ENCODE results near the gene SFXN1. TPM values are rescaled to one million over a fixed set of nuclear protein-coding genes. Genes with fewer than 3 reads are reported as not detected.

Gene SFXN1
- total and polyA plus RNA-seq, 9 of the 15 experiments (the other 6 are each of a cell fraction or from before 2014, with no cell fraction given), result 31.8 to 261 (median 113) TPM

DNA sequence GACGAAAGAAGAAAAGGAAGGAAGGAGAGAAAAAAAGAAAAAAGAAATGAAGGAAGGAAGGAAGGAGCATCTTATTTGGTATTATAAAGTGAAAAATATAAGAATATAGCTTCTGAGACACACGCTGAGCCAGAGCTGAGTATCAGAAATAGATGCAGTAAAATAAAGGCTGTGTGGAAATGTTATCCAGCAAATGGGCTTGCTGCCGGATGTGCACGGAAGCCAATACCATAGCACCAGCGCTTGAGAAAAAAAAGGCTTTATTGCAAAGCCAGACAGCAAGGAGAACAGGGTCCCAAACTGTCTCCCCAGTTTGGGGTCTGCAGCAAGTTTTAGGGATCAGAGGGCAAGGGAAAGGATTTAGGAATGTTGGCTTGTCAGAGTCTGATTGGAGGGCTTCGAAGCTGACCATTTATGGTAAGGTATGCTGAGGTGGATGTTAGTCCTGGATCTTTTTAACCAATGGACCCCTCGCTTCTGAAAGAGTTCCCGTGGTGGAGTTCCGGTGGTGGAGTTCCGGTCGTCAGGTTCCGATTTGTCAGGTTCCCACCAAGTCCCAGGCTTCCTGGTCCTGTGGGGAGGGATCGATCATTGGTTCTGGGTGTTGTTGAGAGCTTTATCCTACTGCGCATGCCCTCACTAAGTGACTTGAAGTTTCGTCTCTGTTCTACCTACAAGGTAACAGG, 70.4 kb downstream of the SFXN1 start:
- Histone ChIP-seq H3K36me3 (ENCODE audit: control insufficient read depth, insufficient read depth, low read length) (no peaks in the 10 kb centered on the region), H3K9me3 (replicated peaks; ENCODE audit: control insufficient read depth, insufficient read depth, low read depth, low read length) (no peaks in the 10 kb centered on the region), H3K79me2 (ENCODE audit: control insufficient read depth, insufficient read depth, low read length) (no peaks in the 10 kb centered on the region), H2AFZ (ENCODE audit: low read depth, low read length) (no peak overlapping the region), H3K9ac (ENCODE audit: insufficient read depth in 1 of 2, low read depth in 2 of 2, low read length in 2 of 2) (no peak overlapping the region), H3K27me3 (ENCODE audit: control insufficient read depth in 2 of 2, insufficient read depth in 2 of 2, low read length in 2 of 2) (peaks cover 22 to 47% of the 10 kb centered on the region in 2 experiments), H3K4me1 (replicated peaks in 1 of 2; ENCODE audit: control insufficient read depth in 2 of 2, insufficient read depth in 2 of 2, low read length in 2 of 2) (peaks cover 0 to 7% of the 10 kb centered on the region in 2 experiments; a peak in 2 of 5 replicates), H4K20me1 (replicated peaks; ENCODE audit: control insufficient read depth, insufficient read depth, low read length) (peaks cover 10% of the 10 kb centered on the region; the same call in 1 of the 2 replicates), H3K9me1 (ENCODE audit: control insufficient read depth, insufficient read depth, low read length) (no peaks in the 10 kb centered on the region), H3K4me2 (ENCODE audit: insufficient read depth, low read length) (no peak overlapping the region), H3K27ac (ENCODE audit: extremely low read depth, low read depth, low read length) (no peak overlapping the region), H3K4me3 (no peak overlapping the region)
- ChIA-PET POLR2A (interaction anchor here (0.6 to 1.2 kb wide), 2 partner anchors 10 to 20 kb away, joined by 4 read pairs; no protein-coding TSS in a partner anchor), CTCF (ENCODE audit: low intra/inter-chr PET ratio) (no interaction called here)
- in situ Hi-C loops (cut with MboI), result no loop called here
- TF ChIP-seq RBBP5 (IDR thresholded peaks at IDR 0.05; ENCODE audit: borderline replicate concordance, insufficient read depth, low read length, poor library complexity, severe bottlenecking) (no peak), NUFIP1 (IDR thresholded peaks at IDR 0.05; ENCODE audit: partially characterized antibody) (no peak), RBFOX2 (IDR thresholded peaks at IDR 0.05; ENCODE audit: low read depth, low read length) (no peak), ZC3H4 (CRISPR knock-in tag; IDR thresholded peaks at IDR 0.05; ENCODE audit: borderline replicate concordance) (no peak), MCM2 (IDR thresholded peaks at IDR 0.05; ENCODE audit: low read depth) (no peak), HMGN3 (IDR thresholded peaks at IDR 0.05; ENCODE audit: borderline replicate concordance, extremely low read depth, insufficient read length, low read depth, low read length) (no peak), IRF2 (CRISPR knock-in tag; IDR thresholded peaks at IDR 0.05) (no peak), BRF1 (IDR thresholded peaks at IDR 0.05; ENCODE audit: borderline replicate concordance, extremely low read depth, insufficient read length) (no peak), BRCA1 (IDR thresholded peaks at IDR 0.05) (no peak), BRCA1 (CRISPR knock-in tag; IDR thresholded peaks at IDR 0.05) (no peak), ESRRA (IDR thresholded peaks at IDR 0.05; ENCODE audit: borderline replicate concordance, low read depth) (no peak), ZNF282 (CRISPR knock-in tag; IDR thresholded peaks at IDR 0.05) (no peak), KHSRP (IDR thresholded peaks at IDR 0.05) (no peak), TRIM24 (IDR thresholded peaks at IDR 0.05) (no peak), LEF1 (IDR thresholded peaks at IDR 0.05) (no peak), KDM5B (IDR thresholded peaks at IDR 0.05; ENCODE audit: insufficient replicate concordance, low read depth, low read length) (no peak)
- TF ChIP-seq, protein P1, sequence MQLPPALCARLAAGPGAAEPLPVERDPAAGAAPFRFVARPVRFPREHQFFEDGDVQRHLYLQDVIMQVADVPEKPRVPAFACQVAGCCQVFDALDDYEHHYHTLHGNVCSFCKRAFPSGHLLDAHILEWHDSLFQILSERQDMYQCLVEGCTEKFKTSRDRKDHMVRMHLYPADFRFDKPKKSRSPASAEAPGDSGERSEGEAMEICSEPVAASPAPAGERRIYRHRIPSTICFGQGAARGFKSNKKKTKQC (CRISPR knock-in tag; IDR thresholded peaks at IDR 0.05), result no peak
- ATAC-seq (no peak), DNase-seq (ENCODE audit: extremely low read depth in 1 of 4, low spot score in 3 of 4) (no peak), FAIRE-seq (no peak)
- intact Hi-C loops (cut with micrococcal nuclease), result no loop called here
- BruUV-seq (replicated peaks), result no TSS peak
- WGBS (ENCODE audit: insufficient coverage, low coverage, missing lambda C conversion rate), result 18% methylated on average over 15 of the region's 15 CpGs

Data from K562 (cell line).